Cardiac septum (tissue), 1 donor: Measurements from ENCODE around the gene SLC37A4. TPM values are rescaled to one million over a fixed set of nuclear protein-coding genes. Genes with fewer than 3 reads are reported as not detected.
"Not testable (repeated sequence)": the region's sequence is repeated elsewhere in the genome, so short reads cannot be mapped to it uniquely, and the experiment has no call there.

ENCODE experiments used
- DNase-seq: peaks from one replicate; pipeline ENCODE4 v3.0.0-alpha.2; 2020; ENCODE audit warnings: low spot score
- intact Hi-C: fragments of 100-400 bp; cut with DNase I; formaldehyde crosslinking; loops from one replicate; pipeline ENCODE4 v1.14.0; 2022
- long read RNA-seq: library from polyadenylated mRNA; unstranded; transcript quantifications from one replicate; pipeline ENCODE4 v2.0.0, GENCODE V29; 2021
- total RNA-seq: library from RNA; stranded (reverse); fragmentation: NEBNext Ultra II Directional; extraction: Animal tissue kit (Norgen Biotek cat#: 25700); gene quantifications from one replicate; pipeline ENCODE4 v1.2.1, GENCODE V29; 2021
- donor health status: DM: no; HTN: no; CAD: no.

The SLC37A4 gene
- 3.9 TPM for total RNA-seq
- long read RNA-seq, partial matches to known transcripts = 1 of 11 reads
- long read RNA-seq, other reads (novel, unspliced or antisense) = 10 of 11 reads

- peak; percentile 99 for DNase-seq
- intact Hi-C loops = loop anchor here (1.0 kb wide), 1 partner anchor 12 kb away; the partner anchor contains the start of genes RPS25 and TRAPPC4
Observed at GRCh38 chr11:119030329-119031047, at the start of gene SLC37A4. Gene SLC37A4 (minus strand): TSS chr11:119030877.

- DNase-seq = no peak
- intact Hi-C loops = no loop called here
Observed at GRCh38 chr11:119078675-119079420, 48.2 kb upstream of the SLC37A4 start.

- intact Hi-C loops = no loop called here
- no peak for DNase-seq
Observed at GRCh38 chr11:119077839-119078238, 47.2 kb upstream of the SLC37A4 start.

GRCh38 chr11:119067371-119068222, 36.9 kb upstream of the SLC37A4 start, which contains the start of gene VPS11:
Gene VPS11 (plus strand): TSS chr11:119067818. CDS start chr11:119067824, 6 bp downstream.
- DNase-seq = peak; percentile 99
- intact Hi-C loops = no loop called here

GRCh38 chr11:119065369-119065768, 34.7 kb upstream of the SLC37A4 start:
- no peak for DNase-seq
- intact Hi-C loops = no loop called here

- no peak for DNase-seq
- intact Hi-C loops = no loop called here
Observed at GRCh38 chr11:119062779-119063178, 32.1 kb upstream of the SLC37A4 start.

- intact Hi-C loops = no loop called here
- DNase-seq = no peak
Observed at GRCh38 chr11:119061256-119061655, 30.6 kb upstream of the SLC37A4 start.

GRCh38 chr11:119059128-119059527, 28.5 kb upstream of the SLC37A4 start:
- DNase-seq, intact Hi-C loops: not testable (repeated sequence)

- peak; percentile 99 for DNase-seq
Observed at GRCh38 chr11:119057000-119057769, 26.5 kb upstream of the SLC37A4 start, which contains the start of gene HYOU1. Gene HYOU1 (minus strand): TSS chr11:119057205. CDS start chr11:119056160, 1,045 bp downstream.

GRCh38 chr11:119056421-119056999, 25.8 kb upstream of the SLC37A4 start:
- intact Hi-C loops = no loop called here

More at GRCh38 chr11:119057000-119057769, 26.5 kb upstream of the SLC37A4 start, which contains the start of gene HYOU1:
- intact Hi-C loops = no loop called here

GRCh38 chr11:119055901-119056300, 25.2 kb upstream of the SLC37A4 start:
- DNase-seq = no peak
- intact Hi-C loops = no loop called here

More at GRCh38 chr11:119056421-119056999, 25.8 kb upstream of the SLC37A4 start:
- DNase-seq = no peak

GRCh38 chr11:119054418-119054817, 23.7 kb upstream of the SLC37A4 start:
- intact Hi-C loops = no loop called here
- DNase-seq = no peak

- intact Hi-C loops = no loop called here
- no peak for DNase-seq
Observed at GRCh38 chr11:119052163-119052814, 21.6 kb upstream of the SLC37A4 start.

GRCh38 chr11:119051440-119052162, 20.9 kb upstream of the SLC37A4 start:
- no peak for DNase-seq
- intact Hi-C loops = no loop called here

- no peak for DNase-seq
- intact Hi-C loops = no loop called here
Observed at GRCh38 chr11:119049081-119049480, 18.4 kb upstream of the SLC37A4 start.

GRCh38 chr11:119048644-119049043, 18.0 kb upstream of the SLC37A4 start:
- intact Hi-C loops = no loop called here
- DNase-seq = no peak

GRCh38 chr11:119047205-119047604, 16.5 kb upstream of the SLC37A4 start:
- no peak for DNase-seq
- intact Hi-C loops = no loop called here
